H1 (cell line): ENCODE data around the gene MAP3K6. TPM values are rescaled to one million over a fixed set of nuclear protein-coding genes. Genes with fewer than 3 reads are reported as not detected.

ENCODE experiments used
- CHD7 ChIP-seq: fragments of 300-600 bp; sonication (generic); IDR thresholded peaks from 2 replicates; pipeline ENCODE4 v1.7.1; 2012; ENCODE audit warnings: low read length, moderate library complexity, mild to moderate bottlenecking, inconsistent platforms; ENCODE audit not compliant: insufficient replicate concordance
- polyA plus RNA-seq, 7 experiments: library from polyadenylated mRNA; depleted of rRNA in 3 of 7; stranded (reverse) in 5 of 7; unstranded in 2 of 7; fragments of >200 nt in 5 of 7; fragments of 200-250 nt in 2 of 7; gene quantifications; 1 replicate in 5 of 7; 2 replicates in 1 of 7; 4 replicates in 1 of 7; pipeline versions ENCODE4 v1.2.1 to v1.2.3, GENCODE V29; 2011 to 2013; ENCODE audit warnings: missing spikeins in 2 of 7, mixed read lengths in 2 of 7
- total RNA-seq: library from RNA; stranded (reverse); fragmentation: NEBNext Ultra II Directional; extraction: Animal tissue kit (Norgen Biotek cat#: 25700); gene quantifications from 2 replicates; pipeline ENCODE4 v1.2.1, GENCODE V29; 2021

Gene MAP3K6
- total and polyA plus RNA-seq, 2 of the 8 experiments (the other 6 are each of a cell fraction or from before 2014, with no cell fraction given), result 7.4 to 7.6 TPM

DNA sequence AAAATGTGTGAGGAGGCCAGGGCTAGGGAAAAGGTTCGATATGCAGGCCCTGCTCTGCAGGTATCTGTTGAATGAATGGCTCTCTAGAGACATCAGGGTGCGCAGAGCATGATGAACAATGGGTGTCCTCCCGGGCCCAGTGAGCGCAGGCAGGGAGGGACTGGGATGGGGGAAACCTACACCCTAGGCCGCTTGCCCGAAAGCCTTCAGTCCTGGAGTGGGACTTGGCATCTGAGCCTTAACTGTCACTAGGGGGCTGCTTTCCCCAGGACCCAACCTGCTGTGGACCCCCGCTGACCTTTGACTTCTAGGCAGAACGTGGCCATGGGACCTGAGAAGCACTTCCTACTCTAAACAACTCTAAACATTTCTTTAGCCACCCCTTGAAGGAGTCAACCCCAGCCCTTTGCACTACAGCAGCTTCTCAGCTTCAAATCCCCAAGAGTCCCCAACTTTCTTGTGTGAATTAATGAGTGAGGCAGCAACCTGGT is 444 bp upstream of the MAP3K6 start (continued):
- no peak for TF ChIP-seq CHD7
- TF ChIP-seq, all 59 proteins: peak for 1
